ENCODE data around the gene OR51A4. TPM values are rescaled to one million over a fixed set of nuclear protein-coding genes. Genes with fewer than 3 reads are reported as not detected.
A peak's percentile ranks its signal among the peaks of the same experiment; 100 is the strongest.

The OR51A4 gene, protein sequence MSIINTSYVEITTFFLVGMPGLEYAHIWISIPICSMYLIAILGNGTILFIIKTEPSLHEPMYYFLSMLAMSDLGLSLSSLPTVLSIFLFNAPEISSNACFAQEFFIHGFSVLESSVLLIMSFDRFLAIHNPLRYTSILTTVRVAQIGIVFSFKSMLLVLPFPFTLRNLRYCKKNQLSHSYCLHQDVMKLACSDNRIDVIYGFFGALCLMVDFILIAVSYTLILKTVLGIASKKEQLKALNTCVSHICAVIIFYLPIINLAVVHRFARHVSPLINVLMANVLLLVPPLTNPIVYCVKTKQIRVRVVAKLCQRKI
- total RNA-seq (2022) (not detected in 2 replicates), Bru-seq, nascent RNA (not detected), BruChase-seq, experiment 1, labeled RNA remaining after a 6-hour chase (not detected), BruChase-seq, experiment 2, labeled RNA remaining after a 2-hour chase (not detected)
- long read RNA-seq: 0 reads

- no peaks in the 10 kb centered on the region for H3K9me3 Mint-ChIP-seq (ENCODE audit: unreplicated experiment)
- H3K27ac Mint-ChIP-seq (ENCODE audit: low read depth, unreplicated experiment): no peak within 1 kb of the TSS
- peaks cover 10% of the 10 kb centered on the region for H3K27me3 Mint-ChIP-seq (ENCODE audit: insufficient read depth, unreplicated experiment)
- TF ChIP-seq, protein P1, sequence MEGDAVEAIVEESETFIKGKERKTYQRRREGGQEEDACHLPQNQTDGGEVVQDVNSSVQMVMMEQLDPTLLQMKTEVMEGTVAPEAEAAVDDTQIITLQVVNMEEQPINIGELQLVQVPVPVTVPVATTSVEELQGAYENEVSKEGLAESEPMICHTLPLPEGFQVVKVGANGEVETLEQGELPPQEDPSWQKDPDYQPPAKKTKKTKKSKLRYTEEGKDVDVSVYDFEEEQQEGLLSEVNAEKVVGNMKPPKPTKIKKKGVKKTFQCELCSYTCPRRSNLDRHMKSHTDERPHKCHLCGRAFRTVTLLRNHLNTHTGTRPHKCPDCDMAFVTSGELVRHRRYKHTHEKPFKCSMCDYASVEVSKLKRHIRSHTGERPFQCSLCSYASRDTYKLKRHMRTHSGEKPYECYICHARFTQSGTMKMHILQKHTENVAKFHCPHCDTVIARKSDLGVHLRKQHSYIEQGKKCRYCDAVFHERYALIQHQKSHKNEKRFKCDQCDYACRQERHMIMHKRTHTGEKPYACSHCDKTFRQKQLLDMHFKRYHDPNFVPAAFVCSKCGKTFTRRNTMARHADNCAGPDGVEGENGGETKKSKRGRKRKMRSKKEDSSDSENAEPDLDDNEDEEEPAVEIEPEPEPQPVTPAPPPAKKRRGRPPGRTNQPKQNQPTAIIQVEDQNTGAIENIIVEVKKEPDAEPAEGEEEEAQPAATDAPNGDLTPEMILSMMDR (IDR thresholded peaks at IDR 0.05; ENCODE audit: unreplicated experiment): no peak
- intact Hi-C loops (cut with micrococcal nuclease): no loop called here
- DNase-seq (ENCODE audit: unreplicated experiment): no peak
- ChIA-PET CTCF (no interaction called here), POLR2A (no interaction called here)
- no peaks in the 10 kb centered on the region for H3K4me1 Mint-ChIP-seq (ENCODE audit: insufficient read depth, unreplicated experiment)
- H3K36me3 Mint-ChIP-seq (ENCODE audit: insufficient read depth, unreplicated experiment): no peaks in the 10 kb centered on the region
- no TSS peak for BruUV-seq (replicated peaks)
- no peak within 1 kb of the TSS for H3K4me3 Mint-ChIP-seq (ENCODE audit: unreplicated experiment)
Measured at GRCh38 chr11:4947505-4947904, at the start of gene OR51A4. TSS of gene OR51A4 (minus strand) at chr11:4947605. CDS start at chr11:4947100, 505 bp downstream.

DNA sequence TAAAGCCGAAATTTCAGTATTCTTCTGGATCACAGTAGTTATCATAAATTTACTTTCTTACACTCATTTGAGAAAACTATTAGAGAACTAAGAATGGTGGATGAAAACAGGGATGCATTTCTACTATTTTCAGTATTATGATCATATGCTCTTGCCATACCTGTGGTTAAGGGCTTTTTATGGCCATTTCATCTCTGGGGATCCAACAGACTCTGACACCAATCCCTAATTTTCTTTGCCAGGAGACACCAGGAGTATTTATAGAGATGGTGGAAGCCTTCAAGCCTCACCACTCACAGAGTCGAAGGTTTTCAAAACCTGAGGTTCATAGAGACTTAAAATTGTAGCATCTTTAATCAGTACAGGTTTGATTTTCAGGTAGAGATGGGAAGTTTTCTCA, 47.1 kb upstream of the OR51A4 start, which contains the start of gene OR51L1:
Gene OR51L1 (plus strand): TSS at position 301 of the 400 bp plus-strand sequence. CDS start 4,132 bp downstream, outside the sequence.
- Mint-ChIP-seq H3K27me3 (ENCODE audit: insufficient read depth, unreplicated experiment) (peaks cover 59% of the 10 kb centered on the region), H3K9me3 (ENCODE audit: unreplicated experiment) (no peaks in the 10 kb centered on the region), H3K36me3 (ENCODE audit: insufficient read depth, unreplicated experiment) (no peaks in the 10 kb centered on the region), H3K4me3 (ENCODE audit: unreplicated experiment) (no peak within 1 kb of the TSS), H3K27ac (ENCODE audit: low read depth, unreplicated experiment) (no peak within 1 kb of the TSS), H3K4me1 (ENCODE audit: insufficient read depth, unreplicated experiment) (no peaks in the 10 kb centered on the region)
- ChIA-PET CTCF (no interaction called here), POLR2A (no interaction called here)
- intact Hi-C loops (cut with micrococcal nuclease): no loop called here
- DNase-seq (ENCODE audit: unreplicated experiment): no peak
- BruUV-seq (replicated peaks): no TSS peak
- TF ChIP-seq, protein P1 (IDR thresholded peaks at IDR 0.05; ENCODE audit: unreplicated experiment): no peak

DNA sequence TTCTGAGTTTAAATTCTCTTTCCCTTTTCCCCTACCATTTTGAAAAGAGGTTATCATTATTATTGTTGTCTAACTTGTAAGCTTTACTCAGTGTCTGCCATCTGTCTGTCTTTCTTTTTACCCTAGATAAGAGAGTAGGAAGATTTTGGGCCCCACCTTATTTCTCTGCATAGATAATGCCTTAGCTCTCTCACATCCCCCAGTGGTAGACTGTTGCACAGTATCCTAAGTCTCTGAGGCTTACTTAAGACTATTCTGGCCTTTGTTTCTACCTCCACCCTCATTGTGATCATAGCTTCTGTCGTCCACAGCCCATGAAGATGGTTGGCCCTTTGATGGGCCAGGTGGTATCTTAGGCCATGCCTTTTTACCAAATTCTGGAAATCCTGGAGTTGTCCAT, 43.7 kb upstream of the OR51A4 start:
- TF ChIP-seq, protein P1 (IDR thresholded peaks at IDR 0.05; ENCODE audit: unreplicated experiment): no peak
- intact Hi-C loops (cut with micrococcal nuclease): no loop called here
- peak; percentile 11 for DNase-seq (ENCODE audit: unreplicated experiment)
- no peaks in the 10 kb centered on the region for H3K36me3 Mint-ChIP-seq (ENCODE audit: insufficient read depth, unreplicated experiment)
- H3K4me3 Mint-ChIP-seq (ENCODE audit: unreplicated experiment): no peak overlapping the region
- peaks cover 7% of the 10 kb centered on the region for H3K9me3 Mint-ChIP-seq (ENCODE audit: unreplicated experiment)
- H3K27ac Mint-ChIP-seq (ENCODE audit: low read depth, unreplicated experiment): no peak overlapping the region
- no peaks in the 10 kb centered on the region for H3K4me1 Mint-ChIP-seq (ENCODE audit: insufficient read depth, unreplicated experiment)
- CTCF ChIA-PET: interaction anchor here (1.3 to 3.2 kb wide), 3 partner anchors 13 to 354 kb away, joined by 3 to 27 read pairs (median 4); partner anchors contain the start of gene OR51D1
- peaks cover 46% of the 10 kb centered on the region for H3K27me3 Mint-ChIP-seq (ENCODE audit: insufficient read depth, unreplicated experiment)
- POLR2A ChIA-PET: no interaction called here
- BruUV-seq (replicated peaks): no TSS peak

GRCh38 chr11:4983841-4984240, 36.4 kb upstream of the OR51A4 start:
- Mint-ChIP-seq H3K36me3 (ENCODE audit: insufficient read depth, unreplicated experiment) (no peaks in the 10 kb centered on the region), H3K4me1 (ENCODE audit: insufficient read depth, unreplicated experiment) (no peaks in the 10 kb centered on the region), H3K9me3 (ENCODE audit: unreplicated experiment) (peaks cover 7% of the 10 kb centered on the region), H3K4me3 (ENCODE audit: unreplicated experiment) (no peak overlapping the region), H3K27ac (ENCODE audit: low read depth, unreplicated experiment) (no peak overlapping the region), H3K27me3 (ENCODE audit: insufficient read depth, unreplicated experiment) (peaks cover 29% of the 10 kb centered on the region)
- BruUV-seq (replicated peaks): no TSS peak
- intact Hi-C loops (cut with micrococcal nuclease): no loop called here
- TF ChIP-seq, protein P1 (IDR thresholded peaks at IDR 0.05; ENCODE audit: unreplicated experiment): no peak
- POLR2A ChIA-PET: no interaction called here
- DNase-seq (ENCODE audit: unreplicated experiment): no peak
- CTCF ChIA-PET: no interaction called here

All from MCF 10A (cell line).